H9 (cell line): ENCODE measurements around the gene SIVA1. TPM values are rescaled to one million over a fixed set of nuclear protein-coding genes. Genes with fewer than 3 reads are reported as not detected.

Source experiments
- DNase-seq: peaks from one replicate; pipeline ENCODE4 v3.0.0-alpha.2; 2017
- H2AFZ ChIP-seq: one replicate; pipeline ENCODE4 v1.6.1; 2013; ENCODE audit warnings: mild to moderate bottlenecking, low read length, control low read depth, moderate library complexity
- H2AK5ac ChIP-seq: 2 replicates; pipeline ENCODE4 v1.6.1; 2013; ENCODE audit warnings: low read length, control low read depth, mixed read lengths; ENCODE audit not compliant: insufficient read length
- H2BK120ac ChIP-seq: one replicate; pipeline ENCODE4 v1.6.1; 2013; ENCODE audit warnings: low read depth, mild to moderate bottlenecking, low read length, control low read depth, inconsistent platforms; ENCODE audit not compliant: poor library complexity, severe bottlenecking
- H2BK12ac ChIP-seq: 2 replicates; pipeline ENCODE4 v1.6.1; 2013; ENCODE audit warnings: low read length, control low read depth, mixed read lengths, low read depth; ENCODE audit not compliant: insufficient read length
- H2BK15ac ChIP-seq: 2 replicates; pipeline ENCODE4 v1.6.1; 2013; ENCODE audit warnings: low read depth, low read length, control low read depth
- H2BK20ac ChIP-seq: one replicate; pipeline ENCODE4 v1.6.1; 2013; ENCODE audit warnings: low read depth, mild to moderate bottlenecking, low read length, control low read depth, inconsistent platforms; ENCODE audit not compliant: poor library complexity, severe bottlenecking
- H2BK5ac ChIP-seq: 2 replicates; pipeline ENCODE4 v1.6.1; 2013; ENCODE audit warnings: low read length, control low read depth, mixed read lengths; ENCODE audit not compliant: insufficient read length
- H3K14ac ChIP-seq: 2 replicates; pipeline ENCODE4 v1.6.1; 2013; ENCODE audit warnings: low read length, control low read depth; ENCODE audit not compliant: insufficient read depth
- H3K18ac ChIP-seq: 2 replicates; pipeline ENCODE4 v1.6.1; 2013; ENCODE audit warnings: low read depth, mild to moderate bottlenecking, mixed read lengths, low read length, control low read depth; ENCODE audit not compliant: insufficient read length
- H3K23ac ChIP-seq: 2 replicates; pipeline ENCODE4 v1.6.1; 2013; ENCODE audit warnings: low read length, control low read depth, mixed read lengths, low read depth; ENCODE audit not compliant: insufficient read length
- H3K23me2 ChIP-seq: 2 replicates; pipeline ENCODE4 v1.6.1; 2013; ENCODE audit warnings: low read depth, mild to moderate bottlenecking, mixed read lengths, low read length, control low read depth; ENCODE audit not compliant: insufficient read length, poor library complexity, severe bottlenecking
- H3K27ac ChIP-seq: 2 replicates; pipeline ENCODE4 v1.5.1; 2013; ENCODE audit warnings: low read length, control low read depth, mixed read lengths, low read depth; ENCODE audit not compliant: insufficient read length
- H3K27me3 ChIP-seq: 2 replicates; pipeline ENCODE4 v1.6.1; 2013; ENCODE audit warnings: low read length, control low read depth, inconsistent platforms; ENCODE audit not compliant: insufficient read depth
- H3K4ac ChIP-seq: 2 replicates; pipeline ENCODE4 v1.6.1; 2013; ENCODE audit warnings: low read depth, mild to moderate bottlenecking, control low read depth, inconsistent platforms, low read length, moderate library complexity
- H3K4me1 ChIP-seq: 2 replicates; pipeline ENCODE4 v1.6.1; 2013; ENCODE audit warnings: low read length, control low read depth, inconsistent platforms; ENCODE audit not compliant: insufficient read depth
- H3K4me2 ChIP-seq: 2 replicates; pipeline ENCODE4 v1.6.1; 2013; ENCODE audit warnings: low read length, control low read depth, mixed read lengths; ENCODE audit not compliant: insufficient read length, insufficient read depth
- H3K56ac ChIP-seq: 2 replicates; pipeline ENCODE4 v1.6.1; 2013; ENCODE audit warnings: low read depth, mild to moderate bottlenecking, mixed read lengths, low read length, control low read depth; ENCODE audit not compliant: insufficient read length
- H3K79me1 ChIP-seq: 2 replicates; pipeline ENCODE4 v1.6.1; 2013; ENCODE audit warnings: low read depth, mild to moderate bottlenecking, moderate library complexity, low read length, control low read depth, inconsistent platforms; ENCODE audit not compliant: insufficient read depth, poor library complexity, severe bottlenecking
- H3K79me2 ChIP-seq: 2 replicates; pipeline ENCODE4 v1.6.1; 2013; ENCODE audit warnings: low read length, control low read depth, inconsistent platforms; ENCODE audit not compliant: insufficient read depth
- H3K9ac ChIP-seq: 2 replicates; pipeline ENCODE4 v1.6.1; 2013; ENCODE audit warnings: low read length, control low read depth, mixed read lengths; ENCODE audit not compliant: insufficient read length; ENCODE audit errors: extremely low read depth
- H3K9me3 ChIP-seq: one replicate; pipeline ENCODE4 v1.6.1; 2013; ENCODE audit warnings: low read depth, low read length, inconsistent platforms; ENCODE audit not compliant: control insufficient read depth
- H3T11ph ChIP-seq: one replicate; pipeline ENCODE4 v1.6.1; 2013; ENCODE audit warnings: mild to moderate bottlenecking, low read length, control low read depth, inconsistent platforms
- H4K20me1 ChIP-seq: one replicate; pipeline ENCODE4 v1.6.1; 2013; ENCODE audit not compliant: control insufficient read depth, insufficient read length, insufficient read depth
- H4K5ac ChIP-seq: 2 replicates; pipeline ENCODE4 v1.6.1; 2013; ENCODE audit warnings: low read depth, mild to moderate bottlenecking, mixed read lengths, low read length, control low read depth; ENCODE audit not compliant: insufficient read length
- H4K8ac ChIP-seq: replicated peaks from 2 replicates; pipeline ENCODE4 v1.6.1; 2013; ENCODE audit warnings: low read length, control low read depth, mixed read lengths, low read depth; ENCODE audit not compliant: insufficient read length
- H4K91ac ChIP-seq: 2 replicates; pipeline ENCODE4 v1.6.1; 2013; ENCODE audit warnings: low read depth, mild to moderate bottlenecking, moderate library complexity, mixed read lengths, low read length, control low read depth; ENCODE audit not compliant: insufficient read length
- H3K27ac Mint-ChIP-seq, 3 experiments: 2 replicates in 2 of 3; 3 replicates in 1 of 3; pipeline ENCODE4 v1.8.0; 2020 to 2021; ENCODE audit warnings: mixed read lengths in 3 of 3, mild to moderate bottlenecking in 1 of 3, moderate library complexity in 1 of 3
- H3K27me3 Mint-ChIP-seq: 2 replicates; pipeline ENCODE4 v1.8.0; 2021; ENCODE audit warnings: low read depth, mild to moderate bottlenecking, moderate library complexity, mixed read lengths
- H3K36me3 Mint-ChIP-seq, 3 experiments: 2 replicates in 2 of 3; 3 replicates in 1 of 3; pipeline ENCODE4 v1.8.0; 2020 to 2021; ENCODE audit warnings: low read depth in 3 of 3, mixed read lengths in 3 of 3; ENCODE audit not compliant: insufficient read depth in 1 of 3
- H3K4me1 Mint-ChIP-seq, 2 experiments: 2 replicates each; pipeline ENCODE4 v1.8.0; 2020; ENCODE audit warnings: mixed read lengths in 2 of 2
- H3K4me3 Mint-ChIP-seq, 2 experiments: 2 replicates in 1 of 2; 3 replicates in 1 of 2; pipeline ENCODE4 v1.8.0; 2020 to 2021; ENCODE audit warnings: mild to moderate bottlenecking in 2 of 2, mixed read lengths in 2 of 2, moderate library complexity in 1 of 2
- H3K9me3 Mint-ChIP-seq, 2 experiments: 2 replicates in 1 of 2; 3 replicates in 1 of 2; pipeline ENCODE4 v1.8.0; 2020; ENCODE audit warnings: mild to moderate bottlenecking in 2 of 2, mixed read lengths in 2 of 2, moderate library complexity in 1 of 2
- WGBS: extraction: QIAGEN DNeasy Blood & Tissue Kit; methylation state at CpG from one replicate; pipeline ENCODE4 v1.1.7; 2013; ENCODE audit warnings: missing lambda C conversion rate, low lambda C conversion rate, mixed read lengths; ENCODE audit not compliant: insufficient read length; ENCODE audit errors: extremely low coverage; 5-methylcytosine and 5-hydroxymethylcytosine counted together
- total RNA-seq: library from RNA; stranded (reverse); gene quantifications from 2 replicates; pipeline ENCODE4 v1.2.1, GENCODE V29; 2021
- TF ChIP-seq, protein P1 (sequence below): fragments of 200-600 bp; sonication (generic); conservative IDR thresholded peaks from 3 replicates; pipeline ENCODE4 v1.8.0; 2021; ENCODE audit warnings: antibody characterized with exemption, mild to moderate bottlenecking

The SIVA1 gene
- total RNA-seq, 1 experiment from 2014 or later = 125 TPM

- Histone ChIP-seq H2BK5ac (no peak overlapping the region), H2AFZ (no peak overlapping the region), H4K5ac (no peak overlapping the region), H3K27ac (no peak overlapping the region), H3K23ac (no peak overlapping the region), H3K9ac (no peak overlapping the region), H4K20me1 (no peaks in the 10 kb centered on the region), H3K27me3 (no peaks in the 10 kb centered on the region), H3K79me2 (no peaks in the 10 kb centered on the region), H3K18ac (no peak overlapping the region), H4K8ac (no peak overlapping the region), H3K23me2 (no peaks in the 10 kb centered on the region), H3K4me1 (no peaks in the 10 kb centered on the region), H3K9me3 (no peaks in the 10 kb centered on the region), H3K14ac (no peak overlapping the region), H3K56ac (no peak overlapping the region), H2BK120ac (no peak overlapping the region), H3K4ac (no peak overlapping the region), H2BK20ac (no peak overlapping the region), H2BK15ac (no peak overlapping the region), H2BK12ac (no peak overlapping the region), H3K79me1 (no peaks in the 10 kb centered on the region), H4K91ac (no peak overlapping the region), H3T11ph (no peak overlapping the region), H2AK5ac (no peak overlapping the region), H3K4me2 (no peak overlapping the region)
- TF ChIP-seq, protein P1, sequence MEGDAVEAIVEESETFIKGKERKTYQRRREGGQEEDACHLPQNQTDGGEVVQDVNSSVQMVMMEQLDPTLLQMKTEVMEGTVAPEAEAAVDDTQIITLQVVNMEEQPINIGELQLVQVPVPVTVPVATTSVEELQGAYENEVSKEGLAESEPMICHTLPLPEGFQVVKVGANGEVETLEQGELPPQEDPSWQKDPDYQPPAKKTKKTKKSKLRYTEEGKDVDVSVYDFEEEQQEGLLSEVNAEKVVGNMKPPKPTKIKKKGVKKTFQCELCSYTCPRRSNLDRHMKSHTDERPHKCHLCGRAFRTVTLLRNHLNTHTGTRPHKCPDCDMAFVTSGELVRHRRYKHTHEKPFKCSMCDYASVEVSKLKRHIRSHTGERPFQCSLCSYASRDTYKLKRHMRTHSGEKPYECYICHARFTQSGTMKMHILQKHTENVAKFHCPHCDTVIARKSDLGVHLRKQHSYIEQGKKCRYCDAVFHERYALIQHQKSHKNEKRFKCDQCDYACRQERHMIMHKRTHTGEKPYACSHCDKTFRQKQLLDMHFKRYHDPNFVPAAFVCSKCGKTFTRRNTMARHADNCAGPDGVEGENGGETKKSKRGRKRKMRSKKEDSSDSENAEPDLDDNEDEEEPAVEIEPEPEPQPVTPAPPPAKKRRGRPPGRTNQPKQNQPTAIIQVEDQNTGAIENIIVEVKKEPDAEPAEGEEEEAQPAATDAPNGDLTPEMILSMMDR = no peak
- no peak overlapping the region for H3K4me3 Mint-ChIP-seq
- peaks cover 5 to 21% (median 12%) of the 10 kb centered on the region in 3 experiments; a peak in 5 of 7 replicates for H3K36me3 Mint-ChIP-seq
- no CpG with 5 or more reads among the region's 15 CpGs for WGBS
- H3K9me3 Mint-ChIP-seq = no peaks in the 10 kb centered on the region
- H3K27me3 Mint-ChIP-seq = no peaks in the 10 kb centered on the region
- no peak for DNase-seq
- no peak overlapping the region for H3K27ac Mint-ChIP-seq
- no peaks in the 10 kb centered on the region for H3K4me1 Mint-ChIP-seq
Measured at GRCh38 chr14:104778694-104779331, 25.9 kb downstream of the SIVA1 start.
